Limb (tissue), 2 donors: ENCODE data around the gene LGALS13.

Experiments
- DNase-seq, 2 donors: peaks; one replicate each; pipeline ENCODE4 v3.0.0-alpha.2; 2016; ENCODE audit errors: extremely low spot score in 2 of 2

LGALS13 gene

GRCh38 chr19:39602224-39602623 is at the start of gene LGALS13:
Gene LGALS13 (plus strand): TSS chr19:39602524. CDS start chr19:39602569, 45 bp downstream.
- no peak for DNase-seq

GRCh38 chr19:39553082-39553652 is 49.2 kb upstream of the LGALS13 start:
- no peak for DNase-seq

- DNase-seq, result no peak
Observed at GRCh38 chr19:39554701-39555311, 47.5 kb upstream of the LGALS13 start.

- no peak for DNase-seq
Observed at GRCh38 chr19:39555883-39556282, 46.4 kb upstream of the LGALS13 start.

- no peak for DNase-seq
Observed at GRCh38 chr19:39557811-39558623, 44.3 kb upstream of the LGALS13 start.

- DNase-seq, result no peak
Observed at GRCh38 chr19:39558624-39559117, 43.7 kb upstream of the LGALS13 start.

- DNase-seq, result no peak
Observed at GRCh38 chr19:39563408-39563807, 38.9 kb upstream of the LGALS13 start.

GRCh38 chr19:39566064-39566463 is 36.3 kb upstream of the LGALS13 start:
- DNase-seq, result no peak

GRCh38 chr19:39568604-39569003 is 33.7 kb upstream of the LGALS13 start:
- DNase-seq, result no peak

GRCh38 chr19:39582442-39582841 is 19.9 kb upstream of the LGALS13 start:
- DNase-seq, result no peak

GRCh38 chr19:39582891-39583625 is 19.3 kb upstream of the LGALS13 start:
- DNase-seq, result no peak

- no peak for DNase-seq
Observed at GRCh38 chr19:39587496-39587895, 14.8 kb upstream of the LGALS13 start.

GRCh38 chr19:39588066-39588465 is 14.3 kb upstream of the LGALS13 start:
- no peak for DNase-seq

- no peak for DNase-seq
Observed at GRCh38 chr19:39590265-39590664, 12.1 kb upstream of the LGALS13 start.

GRCh38 chr19:39592381-39592780 is 9.9 kb upstream of the LGALS13 start:
- no peak for DNase-seq

GRCh38 chr19:39595950-39596349 is 6.4 kb upstream of the LGALS13 start:
- DNase-seq, result no peak

GRCh38 chr19:39596911-39597310 is 5.4 kb upstream of the LGALS13 start:
- no peak for DNase-seq

- DNase-seq, result peak; percentile 6 to 40
Observed at GRCh38 chr19:39599116-39599515, 3.2 kb upstream of the LGALS13 start.

- no peak for DNase-seq
Observed at GRCh38 chr19:39603825-39604224, 1.5 kb downstream of the LGALS13 start.

- no peak for DNase-seq
Observed at GRCh38 chr19:39607021-39607420, 4.7 kb downstream of the LGALS13 start.

GRCh38 chr19:39607561-39607960 is 5.2 kb downstream of the LGALS13 start:
- no peak for DNase-seq

- DNase-seq, result no peak
Observed at GRCh38 chr19:39613597-39613996, 11.3 kb downstream of the LGALS13 start.
